ENCODE data around the gene LEFTY1. TPM values are rescaled to one million over a fixed set of nuclear protein-coding genes. Genes with fewer than 3 reads are reported as not detected.

LEFTY1 gene
- total RNA-seq, 4 donors from 2014 or later = 0.33 TPM; not detected in 3

- 96% methylated on average over 5 of the region's 7 CpGs for WGBS
- TF ChIP-seq POLR2AphosphoS5 (IDR thresholded peaks at IDR 0.05) (no peak), CTCF (IDR thresholded peaks at IDR 0.05) (no peak)
- intact Hi-C loops (cut with DNase I) = no loop called here
- no peak for DNase-seq (ENCODE audit: extremely low spot score)
- Histone ChIP-seq H3K27me3 (no peaks in the 10 kb centered on the region), H3K27ac (replicated peaks in 1 of 4) (no peak overlapping the region), H3K4me1 (peaks cover 0 to 13% (median 10%) of the 10 kb centered on the region in 4 donors), H3K4me3 (no peak overlapping the region), H3K9me3 (no peaks in the 10 kb centered on the region), H3K36me3 (peaks cover 0 to 2% (median 0%) of the 10 kb centered on the region in 4 donors)
Observed at GRCh38 chr1:225907341-225907740, 18.4 kb upstream of the LEFTY1 start.

GRCh38 chr1:225906467-225906866 lies 17.5 kb upstream of the LEFTY1 start:
- TF ChIP-seq CTCF (IDR thresholded peaks at IDR 0.05) = no peak
- H3K36me3 ChIP-seq = no peaks in the 10 kb centered on the region
- WGBS = 96% methylated on average over 6 of the region's 6 CpGs
- no peak for DNase-seq (ENCODE audit: extremely low spot score)
- H3K4me1 ChIP-seq = peaks cover 0 to 7% (median 6%) of the 10 kb centered on the region in 4 donors
- no peak overlapping the region for H3K4me3 ChIP-seq
- H3K9me3 ChIP-seq = no peaks in the 10 kb centered on the region
- intact Hi-C loops (cut with DNase I) = no loop called here
- no peaks in the 10 kb centered on the region for H3K27me3 ChIP-seq
- H3K27ac ChIP-seq (replicated peaks in 1 of 4) = no peak overlapping the region

GRCh38 chr1:225903623-225904022 lies 14.7 kb upstream of the LEFTY1 start:
- intact Hi-C loops (cut with DNase I) = no loop called here
- no peaks in the 10 kb centered on the region for H3K27me3 ChIP-seq
- H3K27ac ChIP-seq (replicated peaks in 1 of 4) = no peak overlapping the region
- no peaks in the 10 kb centered on the region for H3K36me3 ChIP-seq
- TF ChIP-seq EP300 (IDR thresholded peaks at IDR 0.05) (no peak), CTCF (IDR thresholded peaks at IDR 0.05) (no peak), POLR2AphosphoS5 (IDR thresholded peaks at IDR 0.05) (no peak), POLR2A (IDR thresholded peaks at IDR 0.05; ENCODE audit: low read depth) (no peak)
- no peak for DNase-seq (ENCODE audit: extremely low spot score)
- no peaks in the 10 kb centered on the region for H3K9me3 ChIP-seq
- WGBS = 95% methylated on average over 4 of the region's 4 CpGs
- no peak overlapping the region for H3K4me3 ChIP-seq
- no peaks in the 10 kb centered on the region for H3K4me1 ChIP-seq

GRCh38 chr1:225899044-225899925 lies 10.3 kb upstream of the LEFTY1 start:
- DNase-seq (ENCODE audit: extremely low spot score) = no peak
- no peaks in the 10 kb centered on the region for H3K27me3 ChIP-seq
- no peaks in the 10 kb centered on the region for H3K36me3 ChIP-seq
- H3K4me1 ChIP-seq = peaks cover 0 to 13% (median 7%) of the 10 kb centered on the region in 4 donors
- no peaks in the 10 kb centered on the region for H3K9me3 ChIP-seq
- H3K27ac ChIP-seq (replicated peaks in 1 of 4) = no peak overlapping the region
- H3K4me3 ChIP-seq = no peak overlapping the region
- intact Hi-C loops (cut with DNase I) = no loop called here
- TF ChIP-seq CTCF (IDR thresholded peaks at IDR 0.05) (no peak), POLR2A (IDR thresholded peaks at IDR 0.05; ENCODE audit: low read depth) (no peak), POLR2AphosphoS5 (IDR thresholded peaks at IDR 0.05) (no peak), EP300 (IDR thresholded peaks at IDR 0.05) (no peak)
- 56% methylated on average over 4 of the region's 4 CpGs for WGBS
